IMR-90 (cell line): Measurements from ENCODE around the gene ECHS1. TPM values are rescaled to one million over a fixed set of nuclear protein-coding genes. Genes with fewer than 3 reads are reported as not detected.

Experiments
- ATAC-seq: fragments of 200-7000 bp; cut with Tn5 transposase; 2 replicates; pipeline ENCODE4 v1.9.1; 2020; ENCODE audit warnings: low read depth, mild to moderate bottlenecking, moderate library complexity
- BruUV-seq: library from RNA; stranded (reverse); fragments of 400-500 nt; replicated peaks from 2 replicates; lab custom pipeline; 2021; lab: Mats Ljungman, UMichigan
- CTCF ChIA-PET: fragments of 300-600 bp; formaldehyde crosslinking; extraction: SDS; loops from one replicate; lab custom pipeline; 2021; ENCODE audit warnings: antibody characterized with exemption; lab: Yijun Ruan, JAX
- POLR2A ChIA-PET: fragments of 300-600 bp; sonication (Branson Sonifier 250); formaldehyde crosslinking; loops from one replicate; lab custom pipeline; 2022; ENCODE audit warnings: antibody characterized with exemption; ENCODE audit not compliant: unreplicated experiment; lab: Charles Lee
- DNase-seq: peaks from one replicate; pipeline ENCODE4 v3.0.0; 2013
- H2AFZ ChIP-seq: replicated peaks from 2 replicates; pipeline ENCODE3; 2013; ENCODE audit warnings: low read length, mild to moderate bottlenecking; ENCODE audit not compliant: poor library complexity
- H2AK5ac ChIP-seq: 2 replicates; pipeline ENCODE4 v1.6.1; 2013; ENCODE audit warnings: low read depth, low read length, inconsistent platforms
- H2AK9ac ChIP-seq: replicated peaks from 2 replicates; pipeline ENCODE3; 2013; ENCODE audit warnings: mild to moderate bottlenecking, low read depth, low read length, moderate library complexity; ENCODE audit not compliant: poor library complexity
- H2BK120ac ChIP-seq: 2 replicates; pipeline ENCODE4 v1.6.1; 2013; ENCODE audit warnings: low read depth, low read length, inconsistent platforms
- H2BK15ac ChIP-seq: 3 replicates; pipeline ENCODE4 v1.6.1; 2013; ENCODE audit warnings: low read depth, low read length, inconsistent platforms
- H2BK20ac ChIP-seq: 2 replicates; pipeline ENCODE4 v1.6.1; 2013; ENCODE audit warnings: low read depth, mild to moderate bottlenecking, inconsistent platforms, low read length, moderate library complexity
- H2BK5ac ChIP-seq: 2 replicates; pipeline ENCODE4 v1.6.1; 2013; ENCODE audit warnings: mild to moderate bottlenecking, low read depth, low read length, inconsistent platforms; ENCODE audit not compliant: poor library complexity, severe bottlenecking
- H3K14ac ChIP-seq: replicated peaks from 2 replicates; pipeline ENCODE4 v1.6.1; 2013; ENCODE audit warnings: low read depth, low read length, inconsistent platforms
- H3K18ac ChIP-seq: 2 replicates; pipeline ENCODE4 v1.6.1; 2013; ENCODE audit warnings: low read depth, low read length, control low read depth
- H3K23ac ChIP-seq: 2 replicates; pipeline ENCODE4 v1.6.1; 2013; ENCODE audit warnings: low read depth, low read length, inconsistent platforms
- H3K27ac ChIP-seq: 2 replicates; pipeline ENCODE4 v1.5.1; 2013; ENCODE audit warnings: mild to moderate bottlenecking, control low read depth, low read length; ENCODE audit not compliant: insufficient read depth
- H3K27me3 ChIP-seq: 2 replicates; pipeline ENCODE4 v1.6.1; 2013; ENCODE audit warnings: low read length; ENCODE audit not compliant: control insufficient read depth, insufficient read depth
- H3K36me3 ChIP-seq: 2 replicates; pipeline ENCODE4 v1.6.1; 2013; ENCODE audit warnings: low read length, mixed read lengths; ENCODE audit not compliant: control insufficient read depth, insufficient read depth
- H3K4ac ChIP-seq: 2 replicates; pipeline ENCODE4 v1.6.1; 2013; ENCODE audit warnings: low read depth, low read length, inconsistent platforms
- H3K4me1 ChIP-seq: 2 replicates; pipeline ENCODE4 v1.6.1; 2013; ENCODE audit warnings: low read length, mixed read lengths; ENCODE audit not compliant: control insufficient read depth, insufficient read depth
- H3K4me2 ChIP-seq: 2 replicates; pipeline ENCODE4 v1.6.1; 2013; ENCODE audit warnings: low read depth, mild to moderate bottlenecking, control low read depth, low read length, moderate library complexity
- H3K4me3 ChIP-seq: 2 replicates; pipeline ENCODE4 v1.5.1; 2013; ENCODE audit warnings: low read depth, mild to moderate bottlenecking, control low read depth, low read length, moderate library complexity; ENCODE audit not compliant: insufficient read depth
- H3K56ac ChIP-seq: 2 replicates; pipeline ENCODE4 v1.6.1; 2013; ENCODE audit warnings: low read length, inconsistent platforms; ENCODE audit not compliant: insufficient read depth; ENCODE audit errors: extremely low read depth
- H3K79me1 ChIP-seq, 2 experiments: 2 replicates each; pipeline ENCODE4 v1.6.1; 2013; ENCODE audit warnings: low read length in 2 of 2, inconsistent platforms in 1 of 2, low read depth in 1 of 2
- H3K9ac ChIP-seq: 2 replicates; pipeline ENCODE4 v1.6.1; 2013; ENCODE audit warnings: low read depth, low read length, control low read depth
- H3K9me1 ChIP-seq: 2 replicates; pipeline ENCODE4 v1.6.1; 2013; ENCODE audit warnings: low read length, inconsistent platforms; ENCODE audit not compliant: insufficient read depth
- H3K9me3 ChIP-seq: 2 replicates; pipeline ENCODE4 v1.6.1; 2013; ENCODE audit warnings: low read length; ENCODE audit not compliant: control insufficient read depth, insufficient read depth
- H4K20me1 ChIP-seq: 2 replicates; pipeline ENCODE4 v1.6.1; 2013; ENCODE audit warnings: low read length, inconsistent platforms; ENCODE audit not compliant: insufficient read depth
- H4K5ac ChIP-seq: 2 replicates; pipeline ENCODE4 v1.6.1; 2013; ENCODE audit warnings: mild to moderate bottlenecking, low read depth, low read length, control low read depth
- H4K8ac ChIP-seq, 2 experiments: 2 replicates each; pipeline ENCODE4 v1.6.1; 2013; ENCODE audit warnings: low read depth in 2 of 2, low read length in 2 of 2, control low read depth in 1 of 2, inconsistent platforms in 1 of 2
- H4K91ac ChIP-seq: 2 replicates; pipeline ENCODE4 v1.6.1; 2013; ENCODE audit warnings: low read depth, low read length, inconsistent platforms; ENCODE audit not compliant: insufficient read depth
- BHLHE40 ChIP-seq: fragments of 150-350 bp; IDR thresholded peaks from 2 replicates; pipeline ENCODE4 v1.6.1; 2016; ENCODE audit warnings: mild to moderate bottlenecking, low read depth, low read length
- CEBPB ChIP-seq: IDR thresholded peaks from 2 replicates; pipeline ENCODE4 v1.6.1; 2012; ENCODE audit warnings: low read depth, low read length, improper control_type of control experiment
- CHD1 ChIP-seq: IDR thresholded peaks from 2 replicates; pipeline ENCODE4 v1.6.1; 2012; ENCODE audit warnings: low read depth, low read length, improper control_type of control experiment
- CTCF ChIP-seq: conservative IDR thresholded peaks from 2 replicates; pipeline ENCODE4 v1.5.1; 2012; ENCODE audit warnings: mild to moderate bottlenecking, low read depth, low read length, improper control_type of control experiment
- FOS ChIP-seq: fragments of 150-350 bp; IDR thresholded peaks from 2 replicates; pipeline ENCODE4 v1.6.1; 2016; ENCODE audit warnings: low read depth, low read length
- MAFK ChIP-seq: IDR thresholded peaks from 2 replicates; pipeline ENCODE4 v1.6.1; 2012; ENCODE audit warnings: low read depth, low read length, improper control_type of control experiment
- MAZ ChIP-seq: IDR thresholded peaks from 2 replicates; pipeline ENCODE4 v1.6.1; 2012; ENCODE audit warnings: low read depth, mild to moderate bottlenecking, low read length, improper control_type of control experiment, moderate library complexity, borderline replicate concordance
- NFE2L2 ChIP-seq: fragments of 150-350 bp; IDR thresholded peaks from 2 replicates; pipeline ENCODE4 v1.6.1; 2016; ENCODE audit warnings: low read depth, mild to moderate bottlenecking, low read length
- POLR2A ChIP-seq: IDR thresholded peaks from 2 replicates; pipeline ENCODE4 v1.6.1; 2012; ENCODE audit warnings: mild to moderate bottlenecking, low read depth, low read length
- RAD21 ChIP-seq: IDR thresholded peaks from 2 replicates; pipeline ENCODE4 v1.6.1; 2012; ENCODE audit warnings: low read length, improper control_type of control experiment
- RCOR1 ChIP-seq: IDR thresholded peaks from 2 replicates; pipeline ENCODE4 v1.6.1; 2012; ENCODE audit warnings: mild to moderate bottlenecking, low read length, improper control_type of control experiment; ENCODE audit not compliant: insufficient replicate concordance
- RFX5 ChIP-seq: IDR thresholded peaks from 2 replicates; pipeline ENCODE4 v1.8.0; 2012; ENCODE audit warnings: low read depth, mild to moderate bottlenecking, low read length, moderate library complexity
- SMC3 ChIP-seq: fragments of 150-350 bp; IDR thresholded peaks from 2 replicates; pipeline ENCODE4 v1.6.1; 2016; ENCODE audit warnings: low read depth, mild to moderate bottlenecking, antibody characterized with exemption, low read length, moderate library complexity
- USF2 ChIP-seq: fragments of 150-350 bp; IDR thresholded peaks from 2 replicates; pipeline ENCODE4 v1.6.1; 2017; ENCODE audit warnings: mild to moderate bottlenecking, antibody characterized with exemption, low read length, low read depth
- WGBS, 2 experiments: methylation state at CpG; one replicate each; pipeline versions ENCODE4 v1.1.5 to v1.1.7; 2013; ENCODE audit warnings: missing lambda C conversion rate in 2 of 2; ENCODE audit not compliant: insufficient read length in 1 of 2; ENCODE audit errors: extremely low coverage in 2 of 2; 5-methylcytosine and 5-hydroxymethylcytosine counted together
- dilution Hi-C: fragments of 300-500 bp; cut with HindIII; formaldehyde crosslinking; loops from one replicate; pipeline ENCODE4 v1.14.3; 2018; ENCODE audit warnings: low sequenced_read_pairs; ENCODE audit not compliant: unreplicated experiment
- in situ Hi-C: fragments of 300-500 bp; cut with MboI; formaldehyde crosslinking; loops from 3 replicates; pipeline ENCODE4 v1.14.3; 2019; ENCODE audit warnings: low sequenced_read_pairs, inconsistent platforms, mixed read lengths
- intact Hi-C: fragments of 100-400 bp; cut with micrococcal nuclease; formaldehyde crosslinking; loops from 2 replicates; pipeline ENCODE4 v1.10.0; 2022
- polyA plus RNA-seq, 3 experiments: library from polyadenylated mRNA; depleted of rRNA; stranded (reverse); fragments of >200 nt; gene quantifications; 2 replicates each; pipeline ENCODE4 v1.2.3, GENCODE V29; 2012; ENCODE audit warnings: low replicate concordance in 1 of 3
- total RNA-seq: library from RNA; depleted of rRNA; stranded (reverse); fragments of >200 nt; gene quantifications from 2 replicates; pipeline ENCODE4 v1.2.3, GENCODE V29; 2012

ECHS1 gene
- total and polyA plus RNA-seq, 2 of the 4 experiments (the other 2 are of a cell fraction), result 60.8 to 84.2 TPM

- intact Hi-C loops, result no loop called here
- BruUV-seq, result no TSS peak
These were observed 19.1 kb downstream of the ECHS1 start for GRCh38 chr10:133353988-133354605.

More at GRCh38 chr10:133353988-133354605, 19.1 kb downstream of the ECHS1 start:
- H3K18ac ChIP-seq, result no peak overlapping the region
- no peak overlapping the region for H2BK5ac ChIP-seq
- no peak overlapping the region for H2BK15ac ChIP-seq
- no peak overlapping the region for H2AK9ac ChIP-seq
- no peak overlapping the region for H4K91ac ChIP-seq
- in situ Hi-C loops, result no loop called here
- no peaks in the 10 kb centered on the region for H3K9me3 ChIP-seq
- peaks cover 5% of the 10 kb centered on the region; the same call in 1 of the 2 replicates for H3K36me3 ChIP-seq
- CTCF ChIA-PET, result no interaction called here
- H3K14ac ChIP-seq, result no peak overlapping the region
- no peak overlapping the region for H3K4me2 ChIP-seq
- no peak overlapping the region for H3K4ac ChIP-seq
- DNase-seq (no peak), ATAC-seq (no peak)
- H2BK20ac ChIP-seq, result no peak overlapping the region
- no peak overlapping the region for H3K56ac ChIP-seq
- H4K20me1 ChIP-seq, result peaks cover 3% of the 10 kb centered on the region
- no peak overlapping the region for H3K4me3 ChIP-seq
- no peak overlapping the region for H3K9ac ChIP-seq
- 0 out of 2 replicates have a peak, but pooled peaks cover 2% of the 10 kb centered on the region for H3K9me1 ChIP-seq
- H3K4me1 ChIP-seq, result peaks cover 6% of the 10 kb centered on the region; the same call in 1 of the 2 replicates
- TF ChIP-seq USF2 (no peak), FOS (no peak), POLR2A (no peak), SMC3 (no peak), BHLHE40 (no peak), RAD21 (no peak), RFX5 (no peak), CEBPB (no peak), CHD1 (no peak), CTCF (no peak), MAFK (no peak), MAZ (no peak), NFE2L2 (no peak), RCOR1 (no peak)
- POLR2A ChIA-PET, result no interaction called here
- 99% methylated on average over 10 of the region's 16 CpGs; no CpG with 5 or more reads in 1 of the 2 experiments for WGBS, 2 experiments
- no peaks in the 10 kb centered on the region for H3K27me3 ChIP-seq
- H4K8ac ChIP-seq, result no peak overlapping the region
- no peak overlapping the region for H2AFZ ChIP-seq
- H3K79me1 ChIP-seq, result peaks cover 8 to 13% of the 10 kb centered on the region in 2 experiments; a peak in 2 of 4 replicates
- dilution Hi-C loops, result no loop called here
- H4K5ac ChIP-seq, result no peak overlapping the region
- no peak overlapping the region for H3K27ac ChIP-seq
- H2BK120ac ChIP-seq, result no peak overlapping the region
- no peak overlapping the region for H3K23ac ChIP-seq
- H2AK5ac ChIP-seq, result no peak overlapping the region
